SK-N-SH (cell line): ENCODE data around the gene ZSCAN20. TPM values are rescaled to one million over a fixed set of nuclear protein-coding genes. Genes with fewer than 3 reads are reported as not detected.
A peak's percentile ranks its signal among the peaks of the same experiment; 100 is the strongest.

Experiments used
- CTCF ChIA-PET: fragments of 300-600, 350-600 bp; formaldehyde crosslinking; extraction: SDS; loops from one replicate; lab custom pipeline; 2021; lab: Yijun Ruan, JAX
- POLR2A ChIA-PET: fragments of 350-600 bp; sonication (Branson Sonifier 250); formaldehyde crosslinking; extraction: SDS; loops from one replicate; lab custom pipeline; 2020; ENCODE audit warnings: antibody characterized with exemption, inconsistent platforms; lab: Yijun Ruan, JAX
- DNase-seq: peaks from one replicate; pipeline ENCODE4 v3.0.0; 2012
- H2AFZ ChIP-seq: fragments of 200-600 bp; sonication (generic); 2 replicates; pipeline ENCODE4 v1.8.1; 2016; ENCODE audit warnings: antibody characterized with exemption, mild to moderate bottlenecking, low read depth
- H3F3A ChIP-seq: fragments of 200-600 bp; sonication (generic); replicated peaks from 2 replicates; pipeline ENCODE3; 2016; ENCODE audit warnings: antibody characterized with exemption, mild to moderate bottlenecking; ENCODE audit not compliant: insufficient read depth
- H3K27ac ChIP-seq, 2 experiments: fragments of 200-500 bp in 1 of 2; fragments of 200-600 bp in 1 of 2; sonication (Bioruptor generic) in 1 of 2; sonication (generic), shearing (Covaris generic) in 1 of 2; 2 replicates each; pipeline versions ENCODE4 v1.5.1 to v1.6.1; 2014 to 2016; ENCODE audit warnings: low read depth in 2 of 2, inconsistent platforms in 1 of 2, low read length in 1 of 2, mild to moderate bottlenecking in 1 of 2, mixed read lengths in 1 of 2
- H3K27me3 ChIP-seq: fragments of 200-600 bp; sonication (generic), shearing (Covaris generic); 2 replicates; pipeline ENCODE4 v1.6.1; 2016; ENCODE audit warnings: mixed run types; ENCODE audit not compliant: insufficient read depth
- H3K36me3 ChIP-seq, 2 experiments: fragments of 200-500 bp in 1 of 2; fragments of 200-600 bp in 1 of 2; sonication (Bioruptor generic) in 1 of 2; sonication (generic) in 1 of 2; replicated peaks in 1 of 2; 2 replicates each; pipeline versions ENCODE3 to v1.5.1; 2014 to 2016; ENCODE audit warnings: low read length in 1 of 2, mild to moderate bottlenecking in 1 of 2; ENCODE audit not compliant: insufficient read depth in 2 of 2, control insufficient read depth in 1 of 2
- H3K4me1 ChIP-seq, 2 experiments: fragments of 200-500 bp in 1 of 2; fragments of 200-600 bp in 1 of 2; sonication (Bioruptor generic) in 1 of 2; sonication (generic), shearing (Covaris generic) in 1 of 2; 2 replicates each; pipeline versions ENCODE4 v1.5.1 to v1.6.1; 2014 to 2016; ENCODE audit warnings: low read depth in 1 of 2, low read length in 1 of 2, mixed run types in 1 of 2; ENCODE audit not compliant: insufficient read depth in 2 of 2, control insufficient read depth in 1 of 2
- H3K4me2 ChIP-seq: fragments of 200-600 bp; sonication (generic), shearing (Covaris generic); 2 replicates; pipeline ENCODE4 v1.6.1; 2017; ENCODE audit warnings: mixed run types
- H3K4me3 ChIP-seq, 2 experiments: fragments of 200-500 bp in 1 of 2; fragments of 200-600 bp in 1 of 2; sonication (Bioruptor generic) in 1 of 2; sonication (generic), shearing (Covaris generic) in 1 of 2; 2 replicates each; pipeline versions ENCODE4 v1.5.1 to v1.8.1; 2014 to 2016; ENCODE audit warnings: low read depth in 2 of 2, inconsistent platforms in 1 of 2, low read length in 1 of 2, mild to moderate bottlenecking in 1 of 2, mixed read lengths in 1 of 2, moderate library complexity in 1 of 2
- H3K79me2 ChIP-seq: fragments of 200-600 bp; sonication (generic); 2 replicates; pipeline ENCODE4 v1.8.1; 2017; ENCODE audit warnings: mild to moderate bottlenecking; ENCODE audit not compliant: insufficient read depth
- H3K9ac ChIP-seq: fragments of 200-600 bp; sonication (generic); 2 replicates; pipeline ENCODE4 v1.6.1; 2017; ENCODE audit warnings: mixed run types
- H3K9me2 ChIP-seq: fragments of 200-600 bp; sonication (generic); 2 replicates; pipeline ENCODE4 v1.6.1; 2017; ENCODE audit warnings: mixed run types
- H3K9me3 ChIP-seq: fragments of 200-600 bp; sonication (generic); 2 replicates; pipeline ENCODE4 v1.6.1; 2017; ENCODE audit warnings: mixed run types, mild to moderate bottlenecking, moderate library complexity
- H4K20me1 ChIP-seq: fragments of 200-600 bp; sonication (generic); 2 replicates; pipeline ENCODE4 v1.6.1; 2017; ENCODE audit warnings: mild to moderate bottlenecking, mixed run types; ENCODE audit not compliant: insufficient read depth
- CHD2 ChIP-seq: fragments of 150-350 bp; IDR thresholded peaks from 2 replicates; pipeline ENCODE4 v1.6.1; 2018; ENCODE audit warnings: low read length; ENCODE audit not compliant: partially characterized antibody
- CTCF ChIP-seq: fragments of 200-600 bp; sonication (generic); IDR thresholded peaks from 2 replicates; pipeline ENCODE4 v1.6.1; 2017; ENCODE audit warnings: antibody characterized with exemption, mild to moderate bottlenecking, moderate library complexity
- ELF1 ChIP-seq: IDR thresholded peaks from 2 replicates; pipeline ENCODE4 v1.4.0; 2012
- EP300 ChIP-seq, 2 experiments: IDR thresholded peaks; 2 replicates each; pipeline versions ENCODE4 v1.4.0 to v1.6.1; 2012; ENCODE audit warnings: borderline replicate concordance in 1 of 2, low read depth in 1 of 2, low read length in 1 of 2
- EZH2phosphoT487 ChIP-seq: fragments of 200-600 bp; sonication (generic); IDR thresholded peaks from 2 replicates; pipeline ENCODE4 v1.6.1; 2017; ENCODE audit warnings: low read depth, mixed run types, mild to moderate bottlenecking, antibody characterized with exemption, moderate library complexity, borderline replicate concordance
- FOSL2 ChIP-seq: IDR thresholded peaks from 2 replicates; pipeline ENCODE4 v1.4.0; 2012; ENCODE audit warnings: low read depth, mild to moderate bottlenecking, moderate library complexity, borderline replicate concordance
- FOXM1 ChIP-seq: IDR thresholded peaks from 2 replicates; pipeline ENCODE4 v1.4.0; 2012; ENCODE audit warnings: low read depth, mild to moderate bottlenecking
- GATA2 ChIP-seq: sonication (generic); formaldehyde crosslinking; IDR thresholded peaks from 2 replicates; pipeline ENCODE4 v1.5.0; 2020; ENCODE audit warnings: mild to moderate bottlenecking, missing genetic modification reagents
- MEF2A ChIP-seq: IDR thresholded peaks from 2 replicates; pipeline ENCODE4 v1.4.0; 2012; ENCODE audit warnings: low read depth, borderline replicate concordance
- MXI1 ChIP-seq: IDR thresholded peaks from 2 replicates; pipeline ENCODE4 v1.6.1; 2012; ENCODE audit warnings: mild to moderate bottlenecking, low read depth, low read length, improper control_type of control experiment
- NFIC ChIP-seq: IDR thresholded peaks from 2 replicates; pipeline ENCODE4 v1.4.0; 2012; ENCODE audit warnings: borderline replicate concordance
- NRF1 ChIP-seq: IDR thresholded peaks from 2 replicates; pipeline ENCODE4 v1.6.1; 2012; ENCODE audit warnings: low read depth, mild to moderate bottlenecking, low read length
- POLR2AphosphoS5 ChIP-seq: IDR thresholded peaks from 2 replicates; pipeline ENCODE4 v1.6.1; 2012; ENCODE audit warnings: low read depth, low read length
- RCOR1 ChIP-seq: fragments of 150-350 bp; IDR thresholded peaks from 2 replicates; pipeline ENCODE4 v1.6.1; 2017; ENCODE audit warnings: antibody characterized with exemption, low read length
- RFX5 ChIP-seq: IDR thresholded peaks from 2 replicates; pipeline ENCODE4 v1.6.1; 2012; ENCODE audit warnings: mild to moderate bottlenecking, improper control_type of control experiment, low read length
- RXRA ChIP-seq: IDR thresholded peaks from 2 replicates; pipeline ENCODE4 v1.4.0; 2012; ENCODE audit warnings: low read depth, mild to moderate bottlenecking, borderline replicate concordance
- SIN3A ChIP-seq: IDR thresholded peaks from 2 replicates; pipeline ENCODE4 v1.6.1; 2012; ENCODE audit warnings: low read depth, mild to moderate bottlenecking, low read length, moderate library complexity, borderline replicate concordance
- SMC3 ChIP-seq: IDR thresholded peaks from 2 replicates; pipeline ENCODE4 v1.6.1; 2012; ENCODE audit warnings: low read depth, low read length, improper control_type of control experiment
- TAF1 ChIP-seq: IDR thresholded peaks from 2 replicates; pipeline ENCODE4 v1.6.1; 2012; ENCODE audit warnings: low read depth, mild to moderate bottlenecking, low read length, moderate library complexity, borderline replicate concordance
- TCF12 ChIP-seq: IDR thresholded peaks from 2 replicates; pipeline ENCODE4 v1.4.0; 2012
- YY1 ChIP-seq: IDR thresholded peaks from 2 replicates; pipeline ENCODE4 v1.4.0; 2012; ENCODE audit warnings: low read depth, mild to moderate bottlenecking
- ZBTB33 ChIP-seq: IDR thresholded peaks from 2 replicates; pipeline ENCODE4 v1.4.0; 2012; ENCODE audit warnings: low read depth, borderline replicate concordance
- WGBS: methylation state at CpG from one replicate; pipeline ENCODE4 v1.1.6; 2017; ENCODE audit warnings: low lambda C conversion rate; 5-methylcytosine and 5-hydroxymethylcytosine counted together
- polyA plus RNA-seq, 3 experiments: library from polyadenylated mRNA; depleted of rRNA; stranded (reverse); fragments of >200 nt; gene quantifications; 2 replicates each; pipeline ENCODE4 v1.2.3, GENCODE V29; 2012
- TF ChIP-seq, protein P1 (sequence below): fragments of 150-350 bp; IDR thresholded peaks from 2 replicates; pipeline ENCODE4 v1.6.1; 2017; ENCODE audit warnings: antibody characterized with exemption, low read length, low read depth, borderline replicate concordance
- TF ChIP-seq, protein P2 (sequence below): IDR thresholded peaks from 2 replicates; pipeline ENCODE4 v1.4.0; 2012; ENCODE audit warnings: low read depth, borderline replicate concordance
- TF ChIP-seq, protein P3 (sequence below): IDR thresholded peaks from 2 replicates; pipeline ENCODE4; 2012

Gene ZSCAN20
- polyA plus RNA-seq, 1 of the 3 experiments (the other 2 are of a cell fraction), result 2.1 TPM

DNA sequence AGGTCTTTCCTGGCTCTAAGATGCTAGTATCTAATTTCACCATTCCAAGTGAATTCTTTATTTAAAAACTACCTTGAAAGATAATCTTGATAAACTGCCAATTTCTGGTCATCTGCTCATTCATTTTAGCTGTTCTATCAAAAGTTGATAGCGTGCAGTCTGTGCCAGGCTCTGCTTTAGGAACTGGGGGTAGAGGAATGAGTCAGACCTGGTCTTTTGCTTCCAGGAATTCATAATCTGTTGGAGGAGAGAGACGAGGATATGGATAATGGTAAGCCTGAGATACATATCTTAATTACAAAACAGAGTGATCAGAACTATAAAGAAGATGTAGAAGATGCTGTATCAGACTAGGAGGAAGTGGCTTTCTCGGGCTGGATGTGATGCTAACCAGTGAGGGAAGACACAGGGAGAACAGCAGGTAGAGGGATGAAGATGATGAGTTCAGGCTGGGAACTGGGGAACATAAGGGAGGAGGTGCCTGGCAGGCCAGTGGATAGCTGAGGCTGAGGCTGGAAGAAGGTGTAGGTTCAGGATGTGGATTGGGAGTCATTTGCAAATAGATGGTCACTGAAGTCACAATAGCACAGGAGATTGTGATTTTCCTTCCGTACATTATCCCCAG lies 29.3 kb upstream of the ZSCAN20 start (continued):
- TF ChIP-seq MXI1 (no peak), RFX5 (no peak), TAF1 (no peak), GATA2 (CRISPR knock-in tag) (no peak), POLR2AphosphoS5 (peak; percentile 34; the same call in 1 of the 2 replicates), NRF1 (no peak), RXRA (peak; percentile 37; the same call in 1 of the 2 replicates), EP300 (IDR thresholded peaks at IDR 0.05; ENCODE audit: borderline replicate concordance in 1 of 2, low read depth in 1 of 2, low read length in 1 of 2) (peak in 1 of 2 experiments; percentile 65; a peak in 1 of 4 replicates), SMC3 (no peak)
- TF ChIP-seq, protein P1, sequence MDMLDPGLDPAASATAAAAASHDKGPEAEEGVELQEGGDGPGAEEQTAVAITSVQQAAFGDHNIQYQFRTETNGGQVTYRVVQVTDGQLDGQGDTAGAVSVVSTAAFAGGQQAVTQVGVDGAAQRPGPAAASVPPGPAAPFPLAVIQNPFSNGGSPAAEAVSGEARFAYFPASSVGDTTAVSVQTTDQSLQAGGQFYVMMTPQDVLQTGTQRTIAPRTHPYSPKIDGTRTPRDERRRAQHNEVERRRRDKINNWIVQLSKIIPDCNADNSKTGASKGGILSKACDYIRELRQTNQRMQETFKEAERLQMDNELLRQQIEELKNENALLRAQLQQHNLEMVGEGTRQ, result no peak

DNA sequence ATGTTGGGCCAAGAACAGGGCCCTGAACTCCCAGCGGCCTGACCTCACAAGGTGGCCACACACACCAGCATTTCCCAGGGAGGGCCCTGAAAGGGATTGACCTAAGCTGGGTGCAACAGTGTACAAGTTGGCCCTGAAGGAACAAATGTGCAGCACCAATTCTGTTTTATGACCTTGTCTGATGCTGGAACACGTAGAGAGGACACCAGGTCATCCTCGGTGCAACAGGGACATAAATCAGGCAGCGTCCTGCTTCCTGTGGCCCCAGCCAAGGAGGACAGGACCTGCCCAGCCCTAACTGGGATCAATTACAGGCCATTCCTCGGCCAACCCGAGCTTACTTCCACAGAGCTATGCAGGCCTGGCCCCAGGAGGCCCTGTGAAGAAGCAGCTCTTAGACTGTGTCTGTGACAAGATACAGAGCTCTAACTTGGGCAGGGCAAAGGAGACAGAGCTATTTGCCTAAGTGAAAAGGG lies 28.7 kb upstream of the ZSCAN20 start:
- H2AFZ ChIP-seq, result 0 out of 2 replicates have a peak overlapping the region, but pooled peaks have one; percentile 19
- H3K4me3 ChIP-seq, result no peak overlapping the region
- H3K36me3 ChIP-seq, result no peaks in the 10 kb centered on the region
- DNase-seq, result no peak
- peaks cover 12% of the 10 kb centered on the region for H3F3A ChIP-seq
- H3K9me3 ChIP-seq, result no peaks in the 10 kb centered on the region
- ChIA-PET CTCF (interaction anchor here (1.2 to 11.8 kb wide), 3 partner anchors 11 to 27 kb away, joined by 3 to 58 read pairs (median 6); no protein-coding TSS in a partner anchor), POLR2A (no interaction called here)
- H3K27ac ChIP-seq, result peak overlapping the region; percentile 66 to 89; a peak in 3 of 4 replicates
- no peak overlapping the region for H3K9ac ChIP-seq
- H3K4me2 ChIP-seq, result peak overlapping the region; percentile 36; the same call in 1 of the 2 replicates
- H3K27me3 ChIP-seq, result no peaks in the 10 kb centered on the region
- H4K20me1 ChIP-seq, result no peaks in the 10 kb centered on the region
- H3K79me2 ChIP-seq, result no peaks in the 10 kb centered on the region
- no peaks in the 10 kb centered on the region for H3K9me2 ChIP-seq
- peaks cover 10 to 21% of the 10 kb centered on the region in 2 experiments; a peak in 3 of 4 replicates for H3K4me1 ChIP-seq
- WGBS, result 25% methylated on average over 4 of the region's 6 CpGs
- TF ChIP-seq RFX5 (no peak), POLR2AphosphoS5 (no peak), ELF1 (no peak), FOSL2 (no peak), ZBTB33 (no peak), MEF2A (no peak), TAF1 (no peak), EP300 (IDR thresholded peaks at IDR 0.05; ENCODE audit: borderline replicate concordance in 1 of 2, low read depth in 1 of 2, low read length in 1 of 2) (no peak; a peak in 1 of 4 replicates), YY1 (no peak), CTCF (no peak), RXRA (peak; percentile 40; the same call in 1 of the 2 replicates), SIN3A (no peak), CHD2 (no peak), FOXM1 (no peak), EZH2phosphoT487 (no peak), NFIC (no peak), TCF12 (peak; percentile 67), RCOR1 (no peak)
- TF ChIP-seq, protein P2, sequence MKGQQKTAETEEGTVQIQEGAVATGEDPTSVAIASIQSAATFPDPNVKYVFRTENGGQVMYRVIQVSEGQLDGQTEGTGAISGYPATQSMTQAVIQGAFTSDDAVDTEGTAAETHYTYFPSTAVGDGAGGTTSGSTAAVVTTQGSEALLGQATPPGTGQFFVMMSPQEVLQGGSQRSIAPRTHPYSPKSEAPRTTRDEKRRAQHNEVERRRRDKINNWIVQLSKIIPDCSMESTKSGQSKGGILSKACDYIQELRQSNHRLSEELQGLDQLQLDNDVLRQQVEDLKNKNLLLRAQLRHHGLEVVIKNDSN, result no peak
- TF ChIP-seq, protein P3, sequence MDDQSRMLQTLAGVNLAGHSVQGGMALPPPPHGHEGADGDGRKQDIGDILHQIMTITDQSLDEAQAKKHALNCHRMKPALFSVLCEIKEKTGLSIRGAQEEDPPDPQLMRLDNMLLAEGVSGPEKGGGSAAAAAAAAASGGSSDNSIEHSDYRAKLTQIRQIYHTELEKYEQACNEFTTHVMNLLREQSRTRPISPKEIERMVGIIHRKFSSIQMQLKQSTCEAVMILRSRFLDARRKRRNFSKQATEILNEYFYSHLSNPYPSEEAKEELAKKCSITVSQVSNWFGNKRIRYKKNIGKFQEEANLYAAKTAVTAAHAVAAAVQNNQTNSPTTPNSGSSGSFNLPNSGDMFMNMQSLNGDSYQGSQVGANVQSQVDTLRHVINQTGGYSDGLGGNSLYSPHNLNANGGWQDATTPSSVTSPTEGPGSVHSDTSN, result peak; percentile 73
